Measurements from ENCODE around the gene RNLS. TPM values are rescaled to one million over a fixed set of nuclear protein-coding genes. Genes with fewer than 3 reads are reported as not detected.

The RNLS gene
- total and polyA plus RNA-seq, 3 donors from 2014 or later: 13.0 to 27.4 (median 27.1) TPM

DNA sequence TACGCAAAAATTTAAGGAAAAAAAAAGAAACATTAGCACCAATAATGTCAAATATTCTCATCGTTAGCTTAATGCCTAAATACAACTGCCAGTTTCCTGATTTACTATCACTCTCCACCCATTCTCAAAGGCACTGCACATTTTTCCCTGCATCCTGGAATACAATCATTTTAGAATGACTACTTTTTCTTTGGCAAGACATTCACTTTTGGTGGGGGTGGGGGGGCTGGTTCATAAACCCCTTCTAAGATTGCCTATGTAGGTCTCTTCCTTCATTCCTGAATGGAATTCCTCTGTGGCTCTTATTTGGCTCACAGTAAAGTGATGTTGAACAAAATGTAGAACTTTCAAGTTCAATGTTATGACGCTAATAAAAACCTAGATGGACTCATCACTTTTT, 74.3 kb downstream of the RNLS start:
- Histone ChIP-seq H3K4me3 (no peak overlapping the region), H3K9me3 (no peaks in the 10 kb centered on the region), H3K27me3 (no peaks in the 10 kb centered on the region), H3K4me1 (no peaks in the 10 kb centered on the region), H3K36me3 (ENCODE audit: low read depth, missing control alignments) (no peaks in the 10 kb centered on the region), H3K27ac (no peak overlapping the region)
- WGBS, 2 donors: 30 to 77% methylated on average over 3 of the region's 3 CpGs
- intact Hi-C loops (cut with DNase I; ENCODE audit: low total_unique reads): no loop called here
- TF ChIP-seq, protein P1, sequence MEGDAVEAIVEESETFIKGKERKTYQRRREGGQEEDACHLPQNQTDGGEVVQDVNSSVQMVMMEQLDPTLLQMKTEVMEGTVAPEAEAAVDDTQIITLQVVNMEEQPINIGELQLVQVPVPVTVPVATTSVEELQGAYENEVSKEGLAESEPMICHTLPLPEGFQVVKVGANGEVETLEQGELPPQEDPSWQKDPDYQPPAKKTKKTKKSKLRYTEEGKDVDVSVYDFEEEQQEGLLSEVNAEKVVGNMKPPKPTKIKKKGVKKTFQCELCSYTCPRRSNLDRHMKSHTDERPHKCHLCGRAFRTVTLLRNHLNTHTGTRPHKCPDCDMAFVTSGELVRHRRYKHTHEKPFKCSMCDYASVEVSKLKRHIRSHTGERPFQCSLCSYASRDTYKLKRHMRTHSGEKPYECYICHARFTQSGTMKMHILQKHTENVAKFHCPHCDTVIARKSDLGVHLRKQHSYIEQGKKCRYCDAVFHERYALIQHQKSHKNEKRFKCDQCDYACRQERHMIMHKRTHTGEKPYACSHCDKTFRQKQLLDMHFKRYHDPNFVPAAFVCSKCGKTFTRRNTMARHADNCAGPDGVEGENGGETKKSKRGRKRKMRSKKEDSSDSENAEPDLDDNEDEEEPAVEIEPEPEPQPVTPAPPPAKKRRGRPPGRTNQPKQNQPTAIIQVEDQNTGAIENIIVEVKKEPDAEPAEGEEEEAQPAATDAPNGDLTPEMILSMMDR (IDR thresholded peaks at IDR 0.05): no peak
- TF ChIP-seq POLR2A (IDR thresholded peaks at IDR 0.05): no peak
- no peak for DNase-seq

DNA sequence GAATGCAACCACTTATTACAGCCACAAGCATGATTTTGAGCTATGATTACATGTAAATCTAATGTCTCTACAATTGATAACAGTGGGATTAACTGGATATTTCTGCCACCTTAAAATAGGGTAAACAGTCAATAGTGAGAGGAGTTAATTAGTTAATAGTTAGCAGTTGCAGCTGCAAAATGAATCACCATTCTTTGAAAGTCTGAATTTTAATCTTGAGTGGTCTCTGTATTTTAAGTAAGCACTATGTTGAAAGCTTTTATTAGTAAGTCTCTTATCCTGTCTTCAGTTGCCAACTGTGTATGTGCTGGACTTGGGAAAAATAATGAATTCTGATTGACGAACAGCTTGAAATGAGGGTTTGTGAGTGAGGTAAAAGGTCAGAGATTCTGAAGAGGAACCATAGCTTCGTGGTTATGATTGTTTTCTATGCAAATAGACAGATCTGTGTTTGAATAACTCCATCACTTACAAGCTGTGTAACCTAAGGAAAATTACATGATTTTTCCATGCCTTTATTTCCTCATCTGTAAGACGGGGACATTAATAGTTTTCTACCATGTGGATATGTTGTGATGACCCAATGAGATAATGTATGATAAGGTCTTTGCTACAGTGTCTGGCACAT, 75.2 kb downstream of the RNLS start:
- intact Hi-C loops (cut with DNase I; ENCODE audit: low total_unique reads): no loop called here
- DNase-seq: no peak
- Histone ChIP-seq H3K36me3 (ENCODE audit: low read depth, missing control alignments) (no peaks in the 10 kb centered on the region), H3K27ac (no peak overlapping the region), H3K4me3 (no peak overlapping the region), H3K27me3 (no peaks in the 10 kb centered on the region), H3K9me3 (no peaks in the 10 kb centered on the region), H3K4me1 (no peaks in the 10 kb centered on the region)
- 84 to 89% methylated on average over 3 of the region's 3 CpGs for WGBS, 2 donors
- TF ChIP-seq, protein P1 (IDR thresholded peaks at IDR 0.05): no peak

DNA sequence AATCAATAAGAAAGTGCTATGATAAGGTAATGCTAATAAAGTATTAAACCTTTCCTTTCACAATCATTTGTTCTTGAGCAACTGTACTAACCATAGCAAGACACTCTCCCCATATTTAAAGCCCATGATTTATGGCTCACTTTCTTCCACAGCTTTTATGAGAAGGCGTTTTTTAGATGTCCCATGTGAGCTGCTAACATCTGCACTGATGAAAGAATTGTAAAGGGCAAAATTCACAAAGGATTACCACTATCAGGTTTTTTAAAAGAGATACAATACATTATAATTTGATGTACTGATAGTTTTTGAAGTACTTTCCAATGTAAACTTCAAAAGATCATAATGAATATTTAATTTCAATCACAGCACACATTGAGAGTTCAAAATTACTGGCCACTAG, 75.7 kb downstream of the RNLS start:
- intact Hi-C loops (cut with DNase I; ENCODE audit: low total_unique reads): no loop called here
- no peak overlapping the region for H3K27ac ChIP-seq
- H3K27me3 ChIP-seq: no peaks in the 10 kb centered on the region
- H3K4me1 ChIP-seq: no peaks in the 10 kb centered on the region
- WGBS, 2 donors: 71 to 80% methylated on average over 1 of the region's 1 CpG
- H3K36me3 ChIP-seq (ENCODE audit: low read depth, missing control alignments): no peaks in the 10 kb centered on the region
- DNase-seq: no peak
- TF ChIP-seq, protein P1 (IDR thresholded peaks at IDR 0.05): no peak
- no peak for TF ChIP-seq POLR2A (IDR thresholded peaks at IDR 0.05)
- H3K9me3 ChIP-seq: no peaks in the 10 kb centered on the region
- no peak overlapping the region for H3K4me3 ChIP-seq

DNA sequence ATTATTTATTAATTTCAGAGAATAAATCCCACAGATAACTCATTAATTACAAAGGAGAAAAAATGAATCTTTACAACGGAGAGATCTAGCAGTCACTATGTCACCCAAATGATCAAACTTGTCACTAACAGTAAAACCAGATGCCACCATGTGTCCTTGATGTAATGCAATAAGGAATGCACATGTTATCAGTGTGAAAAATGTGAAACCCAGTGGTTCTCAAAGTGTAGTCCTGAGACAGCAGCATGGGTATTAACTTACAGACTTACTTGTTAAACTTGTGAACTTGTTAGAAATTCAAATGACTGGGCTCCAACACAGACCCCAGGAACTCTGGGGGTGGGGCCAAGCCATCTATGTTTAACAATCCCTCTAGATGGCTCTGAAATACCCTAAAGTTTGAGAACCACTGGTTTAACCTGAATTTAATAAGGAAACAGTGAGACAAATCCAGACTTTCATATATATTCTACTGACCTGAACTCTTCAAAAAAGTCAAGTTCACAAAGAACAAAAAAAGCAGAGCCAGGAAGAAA, 77.4 kb downstream of the RNLS start:
- 76 to 87% methylated on average over 1 of the region's 1 CpG for WGBS, 2 donors
- TF ChIP-seq POLR2A (IDR thresholded peaks at IDR 0.05): no peak
- TF ChIP-seq, protein P1 (IDR thresholded peaks at IDR 0.05): no peak
- no peak overlapping the region for H3K4me3 ChIP-seq
- no peak for DNase-seq
- intact Hi-C loops (cut with DNase I; ENCODE audit: low total_unique reads): no loop called here
- H3K27ac ChIP-seq: no peak overlapping the region
- no peaks in the 10 kb centered on the region for H3K9me3 ChIP-seq
- no peaks in the 10 kb centered on the region for H3K36me3 ChIP-seq (ENCODE audit: low read depth, missing control alignments)
- no peaks in the 10 kb centered on the region for H3K27me3 ChIP-seq
- H3K4me1 ChIP-seq: no peaks in the 10 kb centered on the region

DNA sequence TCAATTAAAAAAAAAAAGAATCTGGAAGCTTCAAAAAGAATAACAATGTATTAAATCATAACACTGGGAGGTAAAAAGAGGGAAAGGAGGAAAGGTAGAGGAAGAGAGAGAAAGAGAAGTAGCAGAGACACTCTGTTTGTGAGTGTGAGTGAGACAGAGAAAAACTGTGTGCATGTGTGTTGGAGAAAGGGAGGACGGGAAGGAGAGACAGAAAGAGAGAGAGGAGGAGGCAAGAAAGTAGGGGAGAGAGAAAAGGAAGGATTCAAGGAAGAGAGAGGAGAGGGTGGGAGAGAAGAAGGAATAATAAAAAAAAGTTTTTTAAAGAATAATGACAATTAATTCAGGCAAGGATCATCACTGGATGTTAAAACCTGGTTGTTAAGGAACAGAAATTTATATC, 77.9 kb downstream of the RNLS start:
- no peaks in the 10 kb centered on the region for H3K4me1 ChIP-seq
- DNase-seq: no peak
- H3K4me3 ChIP-seq: no peak overlapping the region
- TF ChIP-seq, protein P1 (IDR thresholded peaks at IDR 0.05): no peak
- TF ChIP-seq POLR2A (IDR thresholded peaks at IDR 0.05): no peak
- 85 to 97% methylated on average over 1 of the region's 1 CpG for WGBS, 2 donors
- H3K36me3 ChIP-seq (ENCODE audit: low read depth, missing control alignments): no peaks in the 10 kb centered on the region
- intact Hi-C loops (cut with DNase I; ENCODE audit: low total_unique reads): no loop called here
- H3K9me3 ChIP-seq: no peaks in the 10 kb centered on the region
- no peaks in the 10 kb centered on the region for H3K27me3 ChIP-seq
- no peak overlapping the region for H3K27ac ChIP-seq

Data from testis (tissue), 3 donors.